ENCODE results near the gene MLH1. TPM values are rescaled to one million over a fixed set of nuclear protein-coding genes. Genes with fewer than 3 reads are reported as not detected.

MLH1 gene
- total RNA-seq, 2 donors from 2014 or later = 17.5 to 36.5 TPM

DNA sequence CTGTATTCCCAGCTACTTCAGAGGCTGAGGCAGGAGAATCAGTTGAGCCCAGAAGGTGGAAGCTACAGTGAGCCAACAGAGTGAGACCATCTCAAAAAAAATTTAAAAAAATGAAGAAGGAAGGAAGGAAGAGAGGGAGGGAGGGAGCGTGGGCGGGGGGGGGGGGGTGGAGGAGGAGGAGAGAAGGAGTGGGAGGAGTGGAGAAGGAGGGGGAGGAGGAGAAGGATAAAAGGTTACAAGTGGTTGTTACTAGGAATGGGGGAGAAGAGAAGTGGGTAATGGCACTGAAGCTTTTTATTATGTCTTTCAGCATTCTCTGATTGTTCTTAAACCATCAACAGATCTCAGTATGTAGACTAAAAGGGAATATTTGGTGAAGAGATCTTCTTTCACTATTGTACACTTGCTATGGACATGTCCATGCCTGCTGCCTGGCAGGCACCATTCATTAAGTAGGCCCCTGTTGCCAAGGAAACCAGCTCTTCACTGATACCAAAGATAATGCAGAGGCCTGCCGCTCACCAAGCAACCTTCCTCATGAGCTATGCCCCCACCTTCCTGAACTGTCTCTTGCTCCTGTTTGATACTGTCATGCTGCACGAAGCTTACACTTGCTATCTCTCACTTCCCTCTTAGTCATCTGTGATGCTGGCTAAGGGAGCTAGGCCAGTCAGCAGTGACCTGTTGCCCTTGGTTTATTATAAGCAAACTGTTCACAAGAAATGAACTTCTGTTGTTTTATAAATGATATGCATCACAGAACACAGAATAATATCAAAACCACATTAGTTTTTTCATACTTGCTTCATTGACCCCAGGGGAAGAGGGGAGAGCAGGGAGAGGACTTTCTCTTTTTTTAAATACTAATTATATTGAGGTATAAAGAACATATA lies 23.5 kb upstream of the MLH1 start:
- DNase-seq = no peak
- Histone ChIP-seq H3K27me3 (no peaks in the 10 kb centered on the region), H3K9ac (ENCODE audit: low read depth in 2 of 2, low read length in 2 of 2) (no peak overlapping the region), H3K4me1 (no peaks in the 10 kb centered on the region), H3K9me3 (no peaks in the 10 kb centered on the region), H3K36me3 (no peaks in the 10 kb centered on the region), H3K27ac (no peak overlapping the region), H3K4me3 (no peak overlapping the region)
- intact Hi-C loops (cut with DNase I) = no loop called here
- TF ChIP-seq, protein P1, sequence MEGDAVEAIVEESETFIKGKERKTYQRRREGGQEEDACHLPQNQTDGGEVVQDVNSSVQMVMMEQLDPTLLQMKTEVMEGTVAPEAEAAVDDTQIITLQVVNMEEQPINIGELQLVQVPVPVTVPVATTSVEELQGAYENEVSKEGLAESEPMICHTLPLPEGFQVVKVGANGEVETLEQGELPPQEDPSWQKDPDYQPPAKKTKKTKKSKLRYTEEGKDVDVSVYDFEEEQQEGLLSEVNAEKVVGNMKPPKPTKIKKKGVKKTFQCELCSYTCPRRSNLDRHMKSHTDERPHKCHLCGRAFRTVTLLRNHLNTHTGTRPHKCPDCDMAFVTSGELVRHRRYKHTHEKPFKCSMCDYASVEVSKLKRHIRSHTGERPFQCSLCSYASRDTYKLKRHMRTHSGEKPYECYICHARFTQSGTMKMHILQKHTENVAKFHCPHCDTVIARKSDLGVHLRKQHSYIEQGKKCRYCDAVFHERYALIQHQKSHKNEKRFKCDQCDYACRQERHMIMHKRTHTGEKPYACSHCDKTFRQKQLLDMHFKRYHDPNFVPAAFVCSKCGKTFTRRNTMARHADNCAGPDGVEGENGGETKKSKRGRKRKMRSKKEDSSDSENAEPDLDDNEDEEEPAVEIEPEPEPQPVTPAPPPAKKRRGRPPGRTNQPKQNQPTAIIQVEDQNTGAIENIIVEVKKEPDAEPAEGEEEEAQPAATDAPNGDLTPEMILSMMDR (IDR thresholded peaks at IDR 0.05) = no peak

DNA sequence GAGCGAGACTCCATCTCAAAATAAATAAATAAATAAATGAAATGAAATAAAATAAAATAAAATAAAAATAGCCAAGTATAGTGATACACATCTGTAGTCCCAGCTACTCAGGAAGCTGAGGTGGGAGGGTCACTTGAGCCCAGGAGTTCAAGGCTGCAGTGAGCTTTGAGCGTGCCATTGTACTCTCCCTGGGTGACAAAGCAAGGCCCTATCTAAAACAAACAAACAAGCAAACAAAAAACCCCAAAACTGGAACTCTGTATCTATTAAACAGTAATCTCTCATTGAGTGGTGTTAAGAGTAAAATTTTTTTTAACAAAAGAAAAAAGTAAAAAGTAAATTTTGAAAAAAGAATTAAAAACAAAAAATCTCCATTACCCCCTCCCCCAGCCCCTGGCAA lies 21.2 kb upstream of the MLH1 start:
- H3K4me1 ChIP-seq = no peaks in the 10 kb centered on the region
- H3K9ac ChIP-seq (ENCODE audit: low read depth in 2 of 2, low read length in 2 of 2) = no peak overlapping the region
- H3K27me3 ChIP-seq = no peaks in the 10 kb centered on the region
- H3K9me3 ChIP-seq = no peaks in the 10 kb centered on the region
- no peak overlapping the region for H3K4me3 ChIP-seq
- TF ChIP-seq, protein P1 (IDR thresholded peaks at IDR 0.05) = no peak
- DNase-seq = no peak
- intact Hi-C loops (cut with DNase I) = no loop called here
- no peaks in the 10 kb centered on the region for H3K36me3 ChIP-seq
- H3K27ac ChIP-seq = no peak overlapping the region

DNA sequence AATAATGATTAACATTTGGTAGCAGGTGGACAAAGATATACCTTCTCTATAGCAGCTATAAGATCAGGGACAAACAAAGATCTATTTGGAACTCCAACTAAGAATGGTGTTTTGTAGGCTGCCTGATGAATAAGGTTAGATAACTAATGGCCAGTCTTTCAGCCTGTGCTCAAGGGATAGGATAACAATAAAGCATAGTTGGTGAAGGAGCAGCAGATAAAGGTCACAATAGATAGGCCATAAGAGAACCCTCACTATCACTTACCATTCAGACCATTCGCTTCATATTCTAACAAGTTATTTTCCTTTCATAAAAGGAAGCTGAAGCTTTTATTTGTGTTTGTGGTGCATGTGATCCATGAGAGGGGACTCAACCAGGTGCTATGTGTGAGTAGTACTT lies 20.2 kb upstream of the MLH1 start:
- H3K27ac ChIP-seq = no peak overlapping the region
- no peak for DNase-seq
- H3K9me3 ChIP-seq = no peaks in the 10 kb centered on the region
- no peaks in the 10 kb centered on the region for H3K27me3 ChIP-seq
- no peak overlapping the region for H3K4me3 ChIP-seq
- H3K9ac ChIP-seq (ENCODE audit: low read depth in 2 of 2, low read length in 2 of 2) = no peak overlapping the region
- H3K36me3 ChIP-seq = no peaks in the 10 kb centered on the region
- TF ChIP-seq, protein P1 (IDR thresholded peaks at IDR 0.05) = no peak
- no peaks in the 10 kb centered on the region for H3K4me1 ChIP-seq
- intact Hi-C loops (cut with DNase I) = no loop called here

DNA sequence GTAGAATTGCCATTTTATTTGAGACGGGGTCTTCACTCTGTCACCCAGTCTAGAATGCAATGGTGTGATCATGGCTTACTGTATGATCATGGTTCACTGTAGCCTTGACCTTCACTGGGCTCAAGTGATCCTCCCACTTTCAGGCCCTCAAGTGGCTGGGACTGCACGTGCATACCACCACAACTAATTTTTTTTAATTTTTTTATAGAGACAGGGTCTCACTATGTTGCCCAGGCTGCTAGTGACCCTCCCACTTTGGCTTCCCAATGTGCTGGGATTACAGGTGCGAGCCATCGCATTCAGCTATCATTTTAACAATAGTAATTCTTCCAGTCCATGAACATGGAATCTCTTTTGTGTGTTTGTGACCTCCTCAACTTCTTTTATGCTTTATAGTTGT lies 12.3 kb upstream of the MLH1 start:
- no peaks in the 10 kb centered on the region for H3K27me3 ChIP-seq
- H3K36me3 ChIP-seq = no peaks in the 10 kb centered on the region
- no peak overlapping the region for H3K4me3 ChIP-seq
- H3K9me3 ChIP-seq = no peaks in the 10 kb centered on the region
- no peaks in the 10 kb centered on the region for H3K4me1 ChIP-seq
- DNase-seq = no peak
- TF ChIP-seq, protein P1 (IDR thresholded peaks at IDR 0.05) = no peak
- H3K27ac ChIP-seq = no peak overlapping the region
- intact Hi-C loops (cut with DNase I) = no loop called here
- H3K9ac ChIP-seq (ENCODE audit: low read depth in 2 of 2, low read length in 2 of 2) = no peak overlapping the region

DNA sequence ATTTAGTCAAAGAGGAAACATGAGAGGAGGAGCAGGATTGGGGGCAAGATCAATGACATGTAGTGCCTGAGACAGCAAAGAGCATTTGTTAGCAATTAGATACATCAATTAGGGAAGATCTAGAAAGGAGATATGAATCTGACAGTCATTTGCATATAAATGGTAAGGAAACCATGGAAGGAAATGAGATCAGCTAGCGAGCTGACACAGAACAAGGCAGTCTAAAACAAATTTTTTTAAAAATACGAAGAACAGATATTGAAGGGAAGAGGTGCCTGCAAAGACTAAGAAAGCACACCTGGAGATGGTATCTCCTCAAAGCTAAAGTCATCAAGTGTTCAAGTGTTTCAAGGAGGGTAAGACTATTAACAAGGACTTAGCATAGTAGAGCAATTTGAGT lies 5.0 kb upstream of the MLH1 start:
- Histone ChIP-seq H3K9ac (ENCODE audit: low read depth in 2 of 2, low read length in 2 of 2) (no peak overlapping the region), H3K36me3 (peaks cover 5% of the 10 kb centered on the region), H3K9me3 (no peaks in the 10 kb centered on the region), H3K27me3 (no peaks in the 10 kb centered on the region), H3K27ac (no peak overlapping the region), H3K4me3 (no peak overlapping the region), H3K4me1 (no peaks in the 10 kb centered on the region)
- no peak for DNase-seq
- intact Hi-C loops (cut with DNase I) = no loop called here
- TF ChIP-seq, protein P1 (IDR thresholded peaks at IDR 0.05) = no peak
